Measurements from ENCODE around the gene EHD4.
A peak's percentile ranks its signal among the peaks of the same experiment; 100 is the strongest.

Gene EHD4

GRCh38 chr15:41869770-41870688 is 102.3 kb downstream of the EHD4 start:
- no peak overlapping the region for H3K27ac ChIP-seq (ENCODE audit: extremely low read depth, low read depth, low read length)
- peak; percentile 12; the same call in 1 of the 2 replicates for TF ChIP-seq ZFHX2 (tag by site-specific recombination; conservative IDR thresholded peaks at IDR 0.05)
- TF ChIP-seq ZIC2 (tag by site-specific recombination; IDR thresholded peaks at IDR 0.05) = peak; percentile 19; the same call in 1 of the 2 replicates
- no peak for TF ChIP-seq ZNF211 (tag by site-specific recombination; IDR thresholded peaks at IDR 0.05; ENCODE audit: low read depth)
- TF ChIP-seq ZFP37 (tag by site-specific recombination; IDR thresholded peaks at IDR 0.05) = no peak
- CTCF ChIA-PET = interaction anchor here (0.7 kb wide), 1 partner anchor 125 kb away, joined by 4 read pairs; no protein-coding TSS in a partner anchor
- H3K4me3 ChIP-seq (ENCODE audit: low read depth, low read length) = no peak overlapping the region
- peaks cover 2% of the 10 kb centered on the region; the same call in 1 of the 2 replicates for H3K4me1 ChIP-seq (ENCODE audit: control insufficient read depth, insufficient read depth, low read length)
- POLR2A ChIA-PET = no interaction called here
- no peaks in the 10 kb centered on the region for H3K9me3 ChIP-seq (ENCODE audit: control insufficient read depth, insufficient read depth, low read depth, low read length)
- H3K36me3 ChIP-seq (ENCODE audit: control insufficient read depth in 2 of 2, insufficient read depth in 1 of 2, low read length in 2 of 2) = no peaks in the 10 kb centered on the region

GRCh38 chr15:41868321-41868720 is 104.0 kb downstream of the EHD4 start:
- ChIA-PET POLR2A (interaction anchor here (0.6 kb wide), 1 partner anchor 413 kb away, joined by 5 read pairs; no protein-coding TSS in a partner anchor), CTCF (interaction anchor here (0.8 to 0.9 kb wide), 2 partner anchors 11 to 36 kb away, joined by 3 read pairs; no protein-coding TSS in a partner anchor)
- H3K9me3 ChIP-seq (ENCODE audit: control insufficient read depth, insufficient read depth, low read depth, low read length) = no peaks in the 10 kb centered on the region
- TF ChIP-seq ZNF792 (tag by site-specific recombination; IDR thresholded peaks at IDR 0.05) = no peak
- no peak for TF ChIP-seq KLF10 (tag by site-specific recombination; IDR thresholded peaks at IDR 0.05)
- TF ChIP-seq MZF1 (tag by site-specific recombination; IDR thresholded peaks at IDR 0.05; ENCODE audit: borderline replicate concordance) = no peak
- TF ChIP-seq ZNF549 (tag by site-specific recombination; IDR thresholded peaks at IDR 0.05) = no peak
- no peak for TF ChIP-seq ZNF585B (tag by site-specific recombination; IDR thresholded peaks at IDR 0.05)
- no peak overlapping the region for H3K4me3 ChIP-seq (ENCODE audit: low read depth, low read length)
- peaks cover 2% of the 10 kb centered on the region; the same call in 1 of the 2 replicates for H3K4me1 ChIP-seq (ENCODE audit: control insufficient read depth, insufficient read depth, low read length)
- H3K36me3 ChIP-seq (ENCODE audit: control insufficient read depth in 2 of 2, insufficient read depth in 1 of 2, low read length in 2 of 2) = no peaks in the 10 kb centered on the region
- no peak overlapping the region for H3K27ac ChIP-seq (ENCODE audit: extremely low read depth, low read depth, low read length)

GRCh38 chr15:41866872-41867579 is 105.3 kb downstream of the EHD4 start:
- ChIA-PET POLR2A (no interaction called here), CTCF (no interaction called here)
- no peak for TF ChIP-seq ZNF112 (tag by site-specific recombination; IDR thresholded peaks at IDR 0.05)
- Histone ChIP-seq H3K9me3 (ENCODE audit: control insufficient read depth, insufficient read depth, low read depth, low read length) (no peaks in the 10 kb centered on the region), H3K4me1 (ENCODE audit: control insufficient read depth, insufficient read depth, low read length) (peaks cover 2% of the 10 kb centered on the region; the same call in 1 of the 2 replicates), H3K4me3 (ENCODE audit: low read depth, low read length) (no peak overlapping the region), H3K27ac (ENCODE audit: extremely low read depth, low read depth, low read length) (no peak overlapping the region), H3K36me3 (ENCODE audit: control insufficient read depth in 2 of 2, insufficient read depth in 1 of 2, low read length in 2 of 2) (no peaks in the 10 kb centered on the region)

- POLR2A ChIA-PET = no interaction called here
These were observed 106.1 kb downstream of the EHD4 start for GRCh38 chr15:41866263-41866703.

More at GRCh38 chr15:41866263-41866703, 106.1 kb downstream of the EHD4 start:
- H3K4me1 ChIP-seq (ENCODE audit: control insufficient read depth, insufficient read depth, low read length) = peaks cover 2% of the 10 kb centered on the region; the same call in 1 of the 2 replicates
- CTCF ChIA-PET = interaction anchor here (0.6 to 0.7 kb wide), 2 partner anchors 124 to 1349 kb away, joined by 3 to 5 read pairs; no protein-coding TSS in a partner anchor
- no peaks in the 10 kb centered on the region for H3K36me3 ChIP-seq (ENCODE audit: control insufficient read depth in 2 of 2, insufficient read depth in 1 of 2, low read length in 2 of 2)
- TF ChIP-seq WT1 (tag by site-specific recombination; IDR thresholded peaks at IDR 0.05) = no peak
- no peak for TF ChIP-seq ZNF398 (tag by site-specific recombination; IDR thresholded peaks at IDR 0.05)
- no peak for TF ChIP-seq ZNF549 (tag by site-specific recombination; IDR thresholded peaks at IDR 0.05)
- TF ChIP-seq RBAK (tag by site-specific recombination; IDR thresholded peaks at IDR 0.05) = no peak
- no peak for TF ChIP-seq ATF2 (tag by site-specific recombination; IDR thresholded peaks at IDR 0.05; ENCODE audit: low read depth)
- no peak overlapping the region for H3K27ac ChIP-seq (ENCODE audit: extremely low read depth, low read depth, low read length)
- H3K4me3 ChIP-seq (ENCODE audit: low read depth, low read length) = no peak overlapping the region
- no peaks in the 10 kb centered on the region for H3K9me3 ChIP-seq (ENCODE audit: control insufficient read depth, insufficient read depth, low read depth, low read length)

Data from HEK293 (cell line).